B cell (primary cell): ENCODE data around the gene TESPA1. TPM values are rescaled to one million over a fixed set of nuclear protein-coding genes. Genes with fewer than 3 reads are reported as not detected.
A peak's percentile ranks its signal among the peaks of the same experiment; 100 is the strongest.

ENCODE experiments used
- ATAC-seq: fragments of 200-7000 bp; cut with Tn5 transposase; one replicate; pipeline ENCODE4 v1.10.0; 2021; ENCODE audit warnings: low read depth, mild to moderate bottlenecking, moderate number of reproducible peaks, moderate library complexity
- CTCF ChIA-PET: fragments of 350-600 bp; sonication (Branson Sonifier 250); formaldehyde crosslinking; loops from one replicate; lab custom pipeline; 2021; ENCODE audit warnings: antibody characterized with exemption, inconsistent platforms; lab: Charles Lee
- POLR2A ChIA-PET: fragments of 350-600 bp; sonication (Branson Sonifier 250); formaldehyde crosslinking; loops from one replicate; lab custom pipeline; 2021; ENCODE audit warnings: antibody characterized with exemption; lab: Charles Lee
- DNase-seq: peaks from one replicate; pipeline ENCODE4 v3.0.0; 2013
- H2AFZ ChIP-seq: 2 replicates; pipeline ENCODE4 v1.6.1; 2012; ENCODE audit warnings: mild to moderate bottlenecking, low read depth, low read length; ENCODE audit not compliant: insufficient read depth, poor library complexity, severe bottlenecking
- H3K27ac ChIP-seq, 2 donors: 1 replicate in 1 of 2; 2 replicates in 1 of 2; pipeline ENCODE4 v1.5.1; 2012 to 2013; ENCODE audit warnings: low read length in 2 of 2, mild to moderate bottlenecking in 2 of 2, moderate library complexity in 1 of 2
- H3K27me3 ChIP-seq, 4 experiments: fragments of 200-600 bp in 1 of 4; sonication (generic) in 1 of 4; replicated peaks in 1 of 4; 1 replicate in 2 of 4; 2 replicates in 2 of 4; pipeline versions ENCODE4 v1.6.1 to v1.7.0; 2013 to 2016; ENCODE audit warnings: low read length in 3 of 4, mild to moderate bottlenecking in 2 of 4, mixed read lengths in 1 of 4, moderate library complexity in 1 of 4; ENCODE audit not compliant: insufficient read depth in 4 of 4, control insufficient read depth in 3 of 4; ENCODE audit errors: control extremely low read depth in 1 of 4
- H3K36me3 ChIP-seq, 2 experiments: replicated peaks in 1 of 2; 1 replicate in 1 of 2; 2 replicates in 1 of 2; pipeline versions ENCODE4 v1.6.1 to v1.7.1; 2013; ENCODE audit warnings: low read length in 1 of 2; ENCODE audit not compliant: insufficient read depth in 2 of 2, control insufficient read depth in 1 of 2; ENCODE audit errors: control extremely low read depth in 1 of 2, extremely low read depth in 1 of 2
- H3K4me1 ChIP-seq, 2 donors: fragments of 200-600 bp in 1 of 2; sonication (generic) in 1 of 2; 1 replicate in 1 of 2; 2 replicates in 1 of 2; pipeline versions ENCODE4 v1.5.1 to v1.6.1; 2013 to 2017; ENCODE audit warnings: low read length in 2 of 2; ENCODE audit not compliant: control insufficient read depth in 2 of 2, insufficient read depth in 2 of 2
- H3K4me2 ChIP-seq: replicated peaks from 2 replicates; pipeline ENCODE3; 2012; ENCODE audit warnings: mild to moderate bottlenecking, low read depth, low read length; ENCODE audit not compliant: poor library complexity, severe bottlenecking
- H3K4me3 ChIP-seq, 5 experiments: fragments of 200-600 bp in 1 of 5; sonication (generic) in 1 of 5; 1 replicate in 3 of 5; 2 replicates in 2 of 5; pipeline versions ENCODE4 v1.5.1 to v1.7.0; 2011 to 2016; ENCODE audit warnings: low read length in 4 of 5, mild to moderate bottlenecking in 4 of 5, low read depth in 2 of 5, control low read depth in 1 of 5, moderate library complexity in 1 of 5; ENCODE audit not compliant: insufficient read depth in 1 of 5; ENCODE audit errors: control extremely low read depth in 1 of 5, extremely low read depth in 1 of 5
- H3K79me2 ChIP-seq: fragments of 200-600 bp; sonication (generic); one replicate; pipeline ENCODE4 v1.6.0; 2016; ENCODE audit warnings: low read length; ENCODE audit not compliant: control insufficient read depth, insufficient read depth
- H3K9ac ChIP-seq: fragments of 200-600 bp; sonication (generic); 2 replicates; pipeline ENCODE4 v1.6.1; 2017; ENCODE audit warnings: mild to moderate bottlenecking, low read length, moderate library complexity
- H3K9me3 ChIP-seq, 3 donors: one replicate each; pipeline versions ENCODE4 v1.6.1 to v1.7.1; 2013; ENCODE audit warnings: low read length in 2 of 3; ENCODE audit not compliant: control insufficient read depth in 2 of 3, insufficient read depth in 1 of 3; ENCODE audit errors: control extremely low read depth in 1 of 3
- H4K20me1 ChIP-seq: 2 replicates; pipeline ENCODE4 v1.6.0; 2012; ENCODE audit warnings: mild to moderate bottlenecking, low read length; ENCODE audit not compliant: insufficient read depth, control insufficient read depth, poor library complexity, severe bottlenecking
- H3K27ac Mint-ChIP-seq: one replicate; pipeline ENCODE4 v1.8.0; 2021; ENCODE audit warnings: mixed read lengths
- H3K27me3 Mint-ChIP-seq: one replicate; pipeline ENCODE4 v1.8.0; 2021; ENCODE audit warnings: mixed read lengths
- H3K4me1 Mint-ChIP-seq: one replicate; pipeline ENCODE4 v1.8.0; 2021; ENCODE audit warnings: mixed read lengths
- H3K4me3 Mint-ChIP-seq: one replicate; pipeline ENCODE4 v1.8.0; 2021; ENCODE audit warnings: mixed read lengths
- H3K9me3 Mint-ChIP-seq: one replicate; pipeline ENCODE4 v1.8.0; 2022; ENCODE audit warnings: mixed read lengths; ENCODE audit not compliant: insufficient read depth
- EZH2 ChIP-seq: IDR thresholded peaks from 2 replicates; pipeline ENCODE4 v1.6.1; 2012; ENCODE audit warnings: borderline replicate concordance, low read depth, mild to moderate bottlenecking, moderate library complexity, low read length; ENCODE audit not compliant: insufficient read depth, poor library complexity, severe bottlenecking
- WGBS: methylation state at CpG from one replicate; pipeline ENCODE4 v1.1.5; 2013; ENCODE audit warnings: missing lambda C conversion rate; ENCODE audit not compliant: insufficient coverage; 5-methylcytosine and 5-hydroxymethylcytosine counted together
- intact Hi-C: fragments of 100-400 bp; cut with micrococcal nuclease; formaldehyde crosslinking; loops from one replicate; pipeline ENCODE4 v1.10.0; 2022
- polyA plus RNA-seq: library from polyadenylated mRNA; depleted of rRNA; stranded (reverse); fragments of >200 nt; gene quantifications from 2 replicates; pipeline ENCODE4 v1.2.3, GENCODE V29; 2012
- total RNA-seq, 2 donors: library from RNA; stranded (reverse); fragments of 120-200 nt in 1 of 2; gene quantifications; 1 replicate in 1 of 2; 2 replicates in 1 of 2; pipeline versions ENCODE4 v1.2.3 to v1.2.4, GENCODE V29; 2013 to 2022
- TF ChIP-seq, protein P1 (sequence below): fragments of 200-600 bp; IDR thresholded peaks from one replicate; pipeline ENCODE4 v1.8.0; 2022; ENCODE audit warnings: antibody characterized with exemption, mild to moderate bottlenecking

Gene TESPA1
- total and polyA plus RNA-seq, 2 donors (not counting 1 experiment from before 2014, with no cell fraction given), result 9.5 to 19.0 TPM

DNA sequence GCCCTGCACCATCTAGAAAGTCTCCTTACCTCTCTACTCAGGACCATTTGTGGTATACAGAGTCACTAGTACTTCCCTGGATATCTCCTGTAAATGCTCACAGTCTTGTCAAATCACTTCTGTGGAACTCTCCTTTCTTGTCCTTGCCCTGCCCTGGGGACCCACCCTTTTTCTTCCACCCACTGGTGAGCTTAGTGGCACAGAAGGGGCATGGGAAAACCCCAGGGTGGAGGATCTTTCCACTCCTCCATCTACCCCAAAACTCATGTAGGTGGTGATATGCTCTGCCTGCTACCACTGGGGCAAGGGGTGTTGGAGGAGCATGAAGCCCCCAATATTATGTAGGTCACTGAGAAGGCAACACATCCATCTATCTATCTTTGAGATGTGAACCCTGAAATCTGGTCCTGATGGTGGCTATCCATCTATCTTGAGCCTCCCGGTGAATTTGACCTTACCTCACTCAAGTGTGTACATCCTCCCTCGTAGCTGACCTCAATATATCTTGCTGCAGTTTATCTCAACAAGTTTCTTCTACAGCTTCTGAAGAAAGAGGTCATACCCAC lies 943 bp downstream of the TESPA1 start:
- Histone ChIP-seq H4K20me1 (no peaks in the 10 kb centered on the region), H3K9ac (peak overlapping the region; percentile 72), H3K79me2 (peaks cover 60% of the 10 kb centered on the region), H3K36me3 (peaks cover 4 to 8% of the 10 kb centered on the region in 2 experiments), H3K4me1 (peaks cover 34 to 47% of the 10 kb centered on the region in 2 donors), H2AFZ (peak overlapping the region; percentile 1), H3K27me3 (no peaks in the 10 kb centered on the region), H3K27ac (peak overlapping the region; percentile 94 to 95), H3K4me3 (peak overlapping the region in 4 of 5 experiments; percentile 47 to 78 (median 60)), H3K4me2 (peak overlapping the region; percentile 81), H3K9me3 (no peaks in the 10 kb centered on the region)
- intact Hi-C loops, result loop anchor here (1.0 kb wide), 1 partner anchor 10 kb away; no protein-coding TSS in a partner anchor
- no peak for TF ChIP-seq EZH2
- TF ChIP-seq, protein P1, sequence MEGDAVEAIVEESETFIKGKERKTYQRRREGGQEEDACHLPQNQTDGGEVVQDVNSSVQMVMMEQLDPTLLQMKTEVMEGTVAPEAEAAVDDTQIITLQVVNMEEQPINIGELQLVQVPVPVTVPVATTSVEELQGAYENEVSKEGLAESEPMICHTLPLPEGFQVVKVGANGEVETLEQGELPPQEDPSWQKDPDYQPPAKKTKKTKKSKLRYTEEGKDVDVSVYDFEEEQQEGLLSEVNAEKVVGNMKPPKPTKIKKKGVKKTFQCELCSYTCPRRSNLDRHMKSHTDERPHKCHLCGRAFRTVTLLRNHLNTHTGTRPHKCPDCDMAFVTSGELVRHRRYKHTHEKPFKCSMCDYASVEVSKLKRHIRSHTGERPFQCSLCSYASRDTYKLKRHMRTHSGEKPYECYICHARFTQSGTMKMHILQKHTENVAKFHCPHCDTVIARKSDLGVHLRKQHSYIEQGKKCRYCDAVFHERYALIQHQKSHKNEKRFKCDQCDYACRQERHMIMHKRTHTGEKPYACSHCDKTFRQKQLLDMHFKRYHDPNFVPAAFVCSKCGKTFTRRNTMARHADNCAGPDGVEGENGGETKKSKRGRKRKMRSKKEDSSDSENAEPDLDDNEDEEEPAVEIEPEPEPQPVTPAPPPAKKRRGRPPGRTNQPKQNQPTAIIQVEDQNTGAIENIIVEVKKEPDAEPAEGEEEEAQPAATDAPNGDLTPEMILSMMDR, result no peak
- CTCF ChIA-PET, result interaction anchor here (0.5 to 4.9 kb wide), 5 partner anchors 9 to 89 kb away, joined by 3 to 57 read pairs (median 8); no protein-coding TSS in a partner anchor
- peaks cover 73% of the 10 kb centered on the region for H3K4me1 Mint-ChIP-seq
- H3K27ac Mint-ChIP-seq, result peak overlapping the region; percentile 95
- no peaks in the 10 kb centered on the region for H3K9me3 Mint-ChIP-seq
- POLR2A ChIA-PET, result interaction anchor here (1.2 kb wide), 1 partner anchor 10 kb away, joined by 3 read pairs; no protein-coding TSS in a partner anchor
- no peak for ATAC-seq
- H3K27me3 Mint-ChIP-seq, result no peaks in the 10 kb centered on the region
- WGBS, result 0% methylated on average over 1 of the region's 2 CpGs
- peak overlapping the region; percentile 89 for H3K4me3 Mint-ChIP-seq
- no peak for DNase-seq

DNA sequence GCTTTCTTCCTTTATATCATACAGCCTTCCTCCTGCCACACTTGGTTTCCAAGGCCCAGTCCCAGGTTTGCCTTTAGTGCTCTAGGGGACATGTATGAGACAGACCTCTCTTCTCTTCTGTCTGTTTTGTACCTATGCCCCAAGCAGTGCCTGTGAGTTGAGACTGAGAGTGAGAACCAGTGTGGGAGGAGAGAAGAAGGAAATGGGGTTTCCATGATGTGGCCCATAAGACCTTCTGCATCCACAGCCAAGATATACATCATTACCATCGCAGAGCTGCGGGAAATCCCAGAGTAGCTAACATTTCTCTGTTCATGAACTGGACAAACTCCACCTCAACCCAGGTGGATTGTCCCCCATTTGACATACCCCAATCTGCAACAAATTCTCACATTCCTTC lies 2.8 kb downstream of the TESPA1 start:
- no peak overlapping the region for H3K4me3 Mint-ChIP-seq
- no peak for DNase-seq
- Histone ChIP-seq H3K27me3 (no peaks in the 10 kb centered on the region), H3K9ac (no peak overlapping the region), H3K79me2 (peaks cover 66% of the 10 kb centered on the region), H3K36me3 (peaks cover 7 to 8% of the 10 kb centered on the region in 2 experiments), H4K20me1 (no peaks in the 10 kb centered on the region), H3K9me3 (no peaks in the 10 kb centered on the region), H2AFZ (no peak overlapping the region), H3K4me1 (peaks cover 30 to 39% of the 10 kb centered on the region in 2 donors), H3K27ac (no peak overlapping the region), H3K4me3 (no peak overlapping the region), H3K4me2 (no peak overlapping the region)
- ChIA-PET POLR2A (no interaction called here), CTCF (interaction anchor here (0.6 to 4.9 kb wide), 4 partner anchors 11 to 95 kb away, joined by 3 to 57 read pairs (median 30); no protein-coding TSS in a partner anchor)
- peak overlapping the region; percentile 39 for H3K27ac Mint-ChIP-seq
- no peak for TF ChIP-seq EZH2
- TF ChIP-seq, protein P1, result no peak
- intact Hi-C loops, result no loop called here
- 65% methylated on average over 2 of the region's 2 CpGs for WGBS
- H3K4me1 Mint-ChIP-seq, result peaks cover 71% of the 10 kb centered on the region
- H3K9me3 Mint-ChIP-seq, result no peaks in the 10 kb centered on the region
- no peaks in the 10 kb centered on the region for H3K27me3 Mint-ChIP-seq
- no peak for ATAC-seq
